ENCODE data around the gene PPP1R2C.

PPP1R2C gene

GRCh38 chrX:42771506-42772335 lies 6.2 kb downstream of the PPP1R2C start:
- POLR2A ChIA-PET = no interaction called here
- H3K9me3 ChIP-seq (ENCODE audit: control insufficient read depth, insufficient read depth, low read depth, low read length) = no peaks in the 10 kb centered on the region
- CTCF ChIA-PET = no interaction called here
- no peaks in the 10 kb centered on the region for H3K36me3 ChIP-seq (ENCODE audit: control insufficient read depth in 2 of 2, insufficient read depth in 1 of 2, low read length in 2 of 2)
- no peak overlapping the region for H3K4me3 ChIP-seq (ENCODE audit: low read depth, low read length)
- no peak for TF ChIP-seq SP3 (tag by site-specific recombination; IDR thresholded peaks at IDR 0.05)
- no peak for TF ChIP-seq FEZF1 (tag by site-specific recombination; IDR thresholded peaks at IDR 0.05)
- H3K4me1 ChIP-seq (ENCODE audit: control insufficient read depth, insufficient read depth, low read length) = no peaks in the 10 kb centered on the region
- no peak overlapping the region for H3K27ac ChIP-seq (ENCODE audit: extremely low read depth, low read depth, low read length)

- Histone ChIP-seq H3K4me1 (ENCODE audit: control insufficient read depth, insufficient read depth, low read length) (no peaks in the 10 kb centered on the region), H3K9me3 (ENCODE audit: control insufficient read depth, insufficient read depth, low read depth, low read length) (no peaks in the 10 kb centered on the region)
- CTCF ChIA-PET = no interaction called here
These were observed 7.4 kb downstream of the PPP1R2C start for GRCh38 chrX:42770566-42770965.

DNA sequence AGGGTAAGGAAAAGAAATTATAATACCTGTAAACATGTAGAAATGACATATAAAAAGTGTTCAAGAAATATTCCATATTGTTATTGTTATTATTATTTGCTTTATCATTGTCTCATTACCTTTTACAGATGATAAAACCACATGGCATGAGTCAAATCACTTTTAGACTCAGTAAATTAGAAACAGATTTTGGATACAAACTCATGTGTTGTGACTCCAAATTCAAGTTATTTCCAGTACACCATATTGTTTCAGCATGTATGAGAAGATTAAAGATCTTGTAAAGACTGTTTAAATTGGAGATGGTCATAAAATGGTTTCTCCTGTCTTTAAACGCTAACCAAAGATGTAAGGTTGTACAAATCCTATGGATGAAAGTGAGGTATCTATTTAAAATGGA lies 18.1 kb downstream of the PPP1R2C start:
- Histone ChIP-seq H3K9me3 (ENCODE audit: control insufficient read depth, insufficient read depth, low read depth, low read length) (no peaks in the 10 kb centered on the region), H3K27ac (ENCODE audit: extremely low read depth, low read depth, low read length) (no peak overlapping the region), H3K4me1 (ENCODE audit: control insufficient read depth, insufficient read depth, low read length) (no peaks in the 10 kb centered on the region), H3K36me3 (ENCODE audit: control insufficient read depth in 2 of 2, insufficient read depth in 1 of 2, low read length in 2 of 2) (no peaks in the 10 kb centered on the region), H3K4me3 (ENCODE audit: low read depth, low read length) (no peak overlapping the region)
- TF ChIP-seq ZNF585B (tag by site-specific recombination; IDR thresholded peaks at IDR 0.05) = no peak
- no peak for TF ChIP-seq BCL11A (tag by site-specific recombination; IDR thresholded peaks at IDR 0.05; ENCODE audit: low read depth)
- TF ChIP-seq ZEB2 (tag by site-specific recombination; IDR thresholded peaks at IDR 0.05) = no peak
- no peak for TF ChIP-seq ZNF404 (tag by site-specific recombination; IDR thresholded peaks at IDR 0.05)
- TF ChIP-seq HOXA7 (CRISPR knock-in tag; IDR thresholded peaks at IDR 0.05; ENCODE audit: borderline replicate concordance) = no peak
- no peak for TF ChIP-seq KLF9 (tag by site-specific recombination; IDR thresholded peaks at IDR 0.05; ENCODE audit: low read depth)
- TF ChIP-seq SP2 (tag by site-specific recombination; IDR thresholded peaks at IDR 0.05) = no peak
- TF ChIP-seq ZNF157 (tag by site-specific recombination; IDR thresholded peaks at IDR 0.05) = no peak
- no peak for TF ChIP-seq ZNF140 (tag by site-specific recombination; IDR thresholded peaks at IDR 0.05)
- TF ChIP-seq ZNF677 (tag by site-specific recombination; IDR thresholded peaks at IDR 0.05) = no peak
- no peak for TF ChIP-seq ZNF114 (tag by site-specific recombination; IDR thresholded peaks at IDR 0.05)
- CTCF ChIA-PET = no interaction called here
- POLR2A ChIA-PET = no interaction called here

More at GRCh38 chrX:42770566-42770965, 7.4 kb downstream of the PPP1R2C start:
- TF ChIP-seq ZNF548 (tag by site-specific recombination; IDR thresholded peaks at IDR 0.05) = no peak
- TF ChIP-seq ZNF843 (tag by site-specific recombination; IDR thresholded peaks at IDR 0.05) = no peak
- no peak for TF ChIP-seq KLF7 (tag by site-specific recombination; IDR thresholded peaks at IDR 0.05; ENCODE audit: borderline replicate concordance)
- TF ChIP-seq ZNF10 (tag by site-specific recombination; IDR thresholded peaks at IDR 0.05) = no peak
- TF ChIP-seq ZNF366 (tag by site-specific recombination; conservative IDR thresholded peaks at IDR 0.05) = no peak
- no peak for TF ChIP-seq ZNF239 (tag by site-specific recombination; IDR thresholded peaks at IDR 0.05)
- TF ChIP-seq MZF1 (tag by site-specific recombination; IDR thresholded peaks at IDR 0.05; ENCODE audit: borderline replicate concordance) = no peak
- no peak for TF ChIP-seq ZNF768 (tag by site-specific recombination; IDR thresholded peaks at IDR 0.05)
- no peak for TF ChIP-seq ZNF266 (tag by site-specific recombination; IDR thresholded peaks at IDR 0.05; ENCODE audit: low read depth)
- TF ChIP-seq GLIS1 (tag by site-specific recombination; IDR thresholded peaks at IDR 0.05) = no peak
- no peak for TF ChIP-seq ZNF596 (tag by site-specific recombination; IDR thresholded peaks at IDR 0.05)
- Histone ChIP-seq H3K4me3 (ENCODE audit: low read depth, low read length) (no peak overlapping the region), H3K36me3 (ENCODE audit: control insufficient read depth in 2 of 2, insufficient read depth in 1 of 2, low read length in 2 of 2) (no peaks in the 10 kb centered on the region), H3K27ac (ENCODE audit: extremely low read depth, low read depth, low read length) (no peak overlapping the region)
- POLR2A ChIA-PET = no interaction called here

Data from HEK293 (cell line).